ENCODE data around the gene KCNJ10. TPM values are rescaled to one million over a fixed set of nuclear protein-coding genes. Genes with fewer than 3 reads are reported as not detected.

Gene KCNJ10
- total RNA-seq, 2 experiments from 2014 or later, result 0.29 TPM; not detected in 1

GRCh38 chr1:159983681-159984080, 86.3 kb downstream of the KCNJ10 start:
- DNase-seq (ENCODE audit: low spot score), result no peak
- CTCF ChIA-PET (ENCODE audit: unreplicated experiment), result no interaction called here
- Histone ChIP-seq H2AFZ (ENCODE audit: low read length) (no peak overlapping the region), H3K9me3 (ENCODE audit: low read length) (no peaks in the 10 kb centered on the region), H3K27ac (ENCODE audit: low read depth, low read length, poor library complexity, severe bottlenecking) (no peak overlapping the region), H3K79me2 (ENCODE audit: insufficient read depth, low read depth, low read length) (no peaks in the 10 kb centered on the region), H3K9me2 (ENCODE audit: insufficient read depth, low read length) (no peaks in the 10 kb centered on the region), H3K4me3 (ENCODE audit: low read depth, low read length, poor library complexity, severe bottlenecking) (no peak overlapping the region), H3K4me1 (ENCODE audit: insufficient read depth, low read length, poor library complexity, severe bottlenecking) (no peaks in the 10 kb centered on the region), H3K4me2 (ENCODE audit: low read length) (no peak overlapping the region), H4K20me1 (ENCODE audit: insufficient read depth, low read length) (no peaks in the 10 kb centered on the region), H3K36me3 (ENCODE audit: insufficient read depth, low read length) (no peaks in the 10 kb centered on the region)
- POLR2A ChIA-PET, result no interaction called here
- TF ChIP-seq CTCF (conservative IDR thresholded peaks at IDR 0.05; ENCODE audit: low read length), result no peak
- no peak for TF ChIP-seq EZH2phosphoT487 (IDR thresholded peaks at IDR 0.05; ENCODE audit: borderline replicate concordance, low read depth, low read length)
- intact Hi-C loops (cut with micrococcal nuclease; ENCODE audit: unreplicated experiment), result no loop called here
- no TSS peak for BruUV-seq (replicated peaks)

- DNase-seq (ENCODE audit: low spot score), result no peak
- CTCF ChIA-PET (ENCODE audit: unreplicated experiment), result no interaction called here
Measured at GRCh38 chr1:159982280-159982679, 87.7 kb downstream of the KCNJ10 start.

More at GRCh38 chr1:159982280-159982679, 87.7 kb downstream of the KCNJ10 start:
- POLR2A ChIA-PET, result interaction anchor here (1.2 kb wide), 1 partner anchor 9 kb away, joined by 3 read pairs; no protein-coding TSS in a partner anchor
- no peaks in the 10 kb centered on the region for H4K20me1 ChIP-seq (ENCODE audit: insufficient read depth, low read length)
- H3K4me1 ChIP-seq (ENCODE audit: insufficient read depth, low read length, poor library complexity, severe bottlenecking), result no peaks in the 10 kb centered on the region
- no peak for TF ChIP-seq CTCF (conservative IDR thresholded peaks at IDR 0.05; ENCODE audit: low read length)
- TF ChIP-seq EZH2phosphoT487 (IDR thresholded peaks at IDR 0.05; ENCODE audit: borderline replicate concordance, low read depth, low read length), result no peak
- intact Hi-C loops (cut with micrococcal nuclease; ENCODE audit: unreplicated experiment), result no loop called here
- no peaks in the 10 kb centered on the region for H3K36me3 ChIP-seq (ENCODE audit: insufficient read depth, low read length)
- no peaks in the 10 kb centered on the region for H3K79me2 ChIP-seq (ENCODE audit: insufficient read depth, low read depth, low read length)
- H3K27ac ChIP-seq (ENCODE audit: low read depth, low read length, poor library complexity, severe bottlenecking), result no peak overlapping the region
- no peak overlapping the region for H3K4me2 ChIP-seq (ENCODE audit: low read length)
- H3K9me2 ChIP-seq (ENCODE audit: insufficient read depth, low read length), result no peaks in the 10 kb centered on the region
- H3K9me3 ChIP-seq (ENCODE audit: low read length), result no peaks in the 10 kb centered on the region
- no TSS peak for BruUV-seq (replicated peaks)
- no peak overlapping the region for H3K4me3 ChIP-seq (ENCODE audit: low read depth, low read length, poor library complexity, severe bottlenecking)
- H2AFZ ChIP-seq (ENCODE audit: low read length), result no peak overlapping the region
